OCI-LY1 (cell line): ENCODE data around the gene CYBA.

ENCODE experiments used
- H2AFZ ChIP-seq: fragments of 200-600 bp; sonication (generic), shearing (Covaris generic); 2 replicates; pipeline ENCODE4 v1.6.0; 2014; ENCODE audit warnings: antibody characterized with exemption, mild to moderate bottlenecking, low read length
- H3F3A ChIP-seq: fragments of 200-600 bp; sonication (generic), shearing (Covaris generic); 2 replicates; pipeline ENCODE4 v1.6.0; 2014; ENCODE audit warnings: mild to moderate bottlenecking, antibody characterized with exemption, low read length, moderate library complexity; ENCODE audit not compliant: insufficient read depth
- H3K27ac ChIP-seq: fragments of 200-600 bp; sonication (generic); 2 replicates; pipeline ENCODE4 v1.5.1; 2014; ENCODE audit warnings: low read length, mixed run types, mild to moderate bottlenecking, low read depth; ENCODE audit not compliant: poor library complexity, severe bottlenecking
- H3K27me3 ChIP-seq: fragments of 200-600 bp; sonication (generic); 2 replicates; pipeline ENCODE4 v1.6.0; 2014; ENCODE audit warnings: antibody characterized with exemption, mild to moderate bottlenecking, low read length, moderate library complexity; ENCODE audit not compliant: insufficient read depth
- H3K36me3 ChIP-seq: fragments of 200-600 bp; sonication (generic); 2 replicates; pipeline ENCODE4 v1.6.1; 2014; ENCODE audit warnings: mild to moderate bottlenecking, antibody characterized with exemption, low read length, moderate library complexity, mixed read lengths; ENCODE audit not compliant: insufficient read depth
- H3K4me1 ChIP-seq: fragments of 200-600 bp; sonication (generic); 2 replicates; pipeline ENCODE4 v1.5.1; 2014; ENCODE audit warnings: mild to moderate bottlenecking, low read length, moderate library complexity; ENCODE audit not compliant: insufficient read depth, severe bottlenecking
- H3K4me2 ChIP-seq: fragments of 200-600 bp; sonication (generic), shearing (Covaris generic); 2 replicates; pipeline ENCODE4 v1.6.1; 2014; ENCODE audit warnings: low read length
- H3K4me3 ChIP-seq: fragments of 200-600 bp; sonication (generic); 2 replicates; pipeline ENCODE4 v1.5.1; 2014; ENCODE audit warnings: low read length, low read depth, mild to moderate bottlenecking, mixed read lengths; ENCODE audit not compliant: poor library complexity, severe bottlenecking
- H3K79me2 ChIP-seq: fragments of 200-600 bp; shearing (Covaris generic); 2 replicates; pipeline ENCODE4 v1.6.1; 2016; ENCODE audit warnings: mixed run types, low read length, mixed read lengths; ENCODE audit not compliant: insufficient read depth
- H3K9ac ChIP-seq: fragments of 200-600 bp; sonication (generic), shearing (Covaris generic); 2 replicates; pipeline ENCODE4 v1.6.1; 2014; ENCODE audit warnings: mild to moderate bottlenecking, low read length, mixed read lengths
- H3K9me2 ChIP-seq: fragments of 200-600 bp; sonication (generic), shearing (Covaris generic); 2 replicates; pipeline ENCODE4 v1.6.1; 2014; ENCODE audit warnings: low read depth, mild to moderate bottlenecking, low read length, mixed read lengths
- H3K9me3 ChIP-seq: fragments of 200-600 bp; shearing (Covaris generic); 2 replicates; pipeline ENCODE4 v1.6.1; 2014; ENCODE audit warnings: low read length, mixed read lengths
- H4K20me1 ChIP-seq: fragments of 200-600 bp; sonication (generic), shearing (Covaris generic); 2 replicates; pipeline ENCODE4 v1.6.0; 2016; ENCODE audit warnings: mild to moderate bottlenecking, low read length; ENCODE audit not compliant: insufficient read depth
- EZH2 ChIP-seq: fragments of 200-600 bp; sonication (generic), shearing (Covaris generic); IDR thresholded peaks from 2 replicates; pipeline ENCODE4 v1.8.0; 2017; ENCODE audit warnings: borderline replicate concordance, mixed run types, mild to moderate bottlenecking, antibody characterized with exemption, low read length, moderate library complexity, mixed read lengths
- TF ChIP-seq, protein P1 (sequence below): fragments of 200-600 bp; sonication (generic), shearing (Covaris generic); IDR thresholded peaks from 2 replicates; pipeline ENCODE4 v1.5.1; 2017; ENCODE audit warnings: mild to moderate bottlenecking, antibody characterized with exemption, low read length, moderate library complexity, mixed read lengths

Gene CYBA

DNA sequence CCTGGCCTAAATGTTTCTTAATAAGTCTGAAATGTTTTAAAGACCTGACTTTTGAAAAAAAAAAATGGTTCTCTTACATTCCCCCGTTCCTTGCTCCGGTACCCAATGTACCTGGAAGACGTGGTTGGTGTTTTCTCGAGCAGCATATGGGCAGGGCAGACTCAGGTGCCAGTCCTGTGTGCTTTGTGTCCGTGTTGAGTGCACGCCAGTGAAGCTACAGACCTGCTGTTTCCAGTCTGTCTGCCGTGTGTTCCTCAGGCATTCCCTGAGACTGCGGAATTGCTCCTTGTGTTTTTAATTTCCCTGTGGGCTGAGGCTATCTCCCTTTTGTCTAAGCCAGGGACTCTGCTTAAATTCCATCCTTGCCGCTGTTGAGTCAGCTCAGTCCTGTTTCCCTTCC lies 24.2 kb downstream of the CYBA start:
- Histone ChIP-seq H3K4me3 (no peak overlapping the region), H2AFZ (no peak overlapping the region), H3K36me3 (peaks cover 87% of the 10 kb centered on the region), H4K20me1 (no peaks in the 10 kb centered on the region), H3K27ac (no peak overlapping the region), H3K9me2 (no peaks in the 10 kb centered on the region), H3K79me2 (no peaks in the 10 kb centered on the region), H3K4me2 (no peak overlapping the region), H3K4me1 (no peaks in the 10 kb centered on the region), H3K9ac (no peak overlapping the region), H3K27me3 (no peaks in the 10 kb centered on the region), H3K9me3 (no peaks in the 10 kb centered on the region), H3F3A (no peaks in the 10 kb centered on the region)
- TF ChIP-seq, protein P1, sequence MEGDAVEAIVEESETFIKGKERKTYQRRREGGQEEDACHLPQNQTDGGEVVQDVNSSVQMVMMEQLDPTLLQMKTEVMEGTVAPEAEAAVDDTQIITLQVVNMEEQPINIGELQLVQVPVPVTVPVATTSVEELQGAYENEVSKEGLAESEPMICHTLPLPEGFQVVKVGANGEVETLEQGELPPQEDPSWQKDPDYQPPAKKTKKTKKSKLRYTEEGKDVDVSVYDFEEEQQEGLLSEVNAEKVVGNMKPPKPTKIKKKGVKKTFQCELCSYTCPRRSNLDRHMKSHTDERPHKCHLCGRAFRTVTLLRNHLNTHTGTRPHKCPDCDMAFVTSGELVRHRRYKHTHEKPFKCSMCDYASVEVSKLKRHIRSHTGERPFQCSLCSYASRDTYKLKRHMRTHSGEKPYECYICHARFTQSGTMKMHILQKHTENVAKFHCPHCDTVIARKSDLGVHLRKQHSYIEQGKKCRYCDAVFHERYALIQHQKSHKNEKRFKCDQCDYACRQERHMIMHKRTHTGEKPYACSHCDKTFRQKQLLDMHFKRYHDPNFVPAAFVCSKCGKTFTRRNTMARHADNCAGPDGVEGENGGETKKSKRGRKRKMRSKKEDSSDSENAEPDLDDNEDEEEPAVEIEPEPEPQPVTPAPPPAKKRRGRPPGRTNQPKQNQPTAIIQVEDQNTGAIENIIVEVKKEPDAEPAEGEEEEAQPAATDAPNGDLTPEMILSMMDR: no peak
- no peak for TF ChIP-seq EZH2

DNA sequence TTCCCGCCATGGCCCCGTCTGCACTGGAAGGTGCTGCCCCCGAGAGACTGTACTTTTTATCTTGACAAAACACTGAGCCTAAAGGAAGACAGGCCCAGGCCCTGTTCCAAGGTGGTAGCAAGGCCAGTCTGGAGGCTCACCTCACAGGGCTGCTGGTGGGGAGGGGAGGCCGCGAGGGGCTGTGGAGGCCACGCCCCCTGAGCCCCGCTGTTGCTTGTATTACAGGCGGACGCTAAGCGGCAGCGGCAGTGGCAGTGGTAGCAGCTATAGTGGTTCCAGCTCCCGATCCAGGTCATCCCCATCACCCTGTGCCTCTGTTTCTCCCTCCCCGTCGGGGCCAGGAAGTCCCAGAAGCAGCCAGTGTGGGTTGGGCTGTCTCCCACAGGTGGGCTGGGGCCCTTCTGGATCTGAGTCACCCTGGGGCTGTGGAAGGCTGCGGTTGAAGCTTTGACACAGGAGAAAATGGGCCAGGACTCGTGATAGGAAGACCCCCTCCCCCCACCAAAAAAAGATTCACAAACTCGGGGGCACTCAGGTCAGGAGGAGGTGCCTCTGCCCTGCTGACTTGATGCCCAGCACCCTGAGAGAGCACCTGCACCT lies 25.8 kb downstream of the CYBA start:
- Histone ChIP-seq H3K4me2 (no peak overlapping the region), H3K79me2 (no peaks in the 10 kb centered on the region), H3K36me3 (peaks cover 75% of the 10 kb centered on the region), H2AFZ (no peak overlapping the region), H3K27ac (no peak overlapping the region), H3K9ac (no peak overlapping the region), H4K20me1 (no peaks in the 10 kb centered on the region), H3F3A (no peaks in the 10 kb centered on the region), H3K27me3 (no peaks in the 10 kb centered on the region), H3K9me2 (no peaks in the 10 kb centered on the region), H3K9me3 (no peaks in the 10 kb centered on the region), H3K4me1 (no peaks in the 10 kb centered on the region), H3K4me3 (no peak overlapping the region)
- TF ChIP-seq, protein P1: no peak
- TF ChIP-seq EZH2: no peak

DNA sequence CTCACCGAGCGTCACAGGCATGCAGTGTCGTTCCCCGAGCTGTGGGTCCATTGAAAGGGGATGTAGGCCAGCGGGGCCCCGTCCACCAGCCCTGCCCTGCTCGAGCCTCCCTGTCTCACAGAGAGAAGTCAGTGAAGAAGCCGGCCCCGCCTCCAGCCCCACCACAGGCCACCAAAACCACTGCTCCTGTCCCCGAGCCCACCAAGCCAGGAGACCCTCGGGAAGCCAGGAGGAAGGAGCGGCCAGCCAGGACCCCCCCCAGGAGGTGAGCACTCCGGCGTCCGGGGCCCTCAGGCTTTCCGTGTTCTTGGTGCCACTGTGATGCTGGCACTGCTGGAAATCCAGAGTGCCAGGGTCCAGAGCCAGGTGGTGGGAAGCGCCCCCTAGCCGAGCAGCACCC lies 26.4 kb downstream of the CYBA start:
- TF ChIP-seq EZH2: no peak
- TF ChIP-seq, protein P1: no peak
- H3K36me3 ChIP-seq: peaks cover 75% of the 10 kb centered on the region

More for the DNA sequence above, 26.4 kb downstream of the CYBA start:
- Histone ChIP-seq H3K4me1 (no peaks in the 10 kb centered on the region), H3K27ac (no peak overlapping the region), H4K20me1 (no peaks in the 10 kb centered on the region), H3F3A (no peaks in the 10 kb centered on the region), H3K9ac (no peak overlapping the region), H3K27me3 (no peaks in the 10 kb centered on the region), H3K9me3 (no peaks in the 10 kb centered on the region), H3K4me3 (no peak overlapping the region), H3K4me2 (no peak overlapping the region), H2AFZ (no peak overlapping the region), H3K9me2 (no peaks in the 10 kb centered on the region), H3K79me2 (no peaks in the 10 kb centered on the region)
